Neutrophil (primary cell): Measurements from ENCODE around the gene C10orf105.

Source experiments
- H3K27ac ChIP-seq: fragments of 200-600 bp; sonication (generic); 2 replicates; pipeline ENCODE4 v1.5.1; 2016; ENCODE audit warnings: mild to moderate bottlenecking, moderate library complexity
- H3K27me3 ChIP-seq: fragments of 200-600 bp; sonication (generic); 2 replicates; pipeline ENCODE4 v1.6.0; 2016; ENCODE audit warnings: mild to moderate bottlenecking
- H3K36me3 ChIP-seq: fragments of 200-600 bp; sonication (generic); 2 replicates; pipeline ENCODE4 v1.5.1; 2017
- H3K4me1 ChIP-seq, 2 experiments: fragments of 200-600 bp in 1 of 2; sonication (generic) in 1 of 2; 1 replicate in 1 of 2; 2 replicates in 1 of 2; pipeline versions ENCODE4 v1.5.1 to v1.6.1; 2013 to 2016; ENCODE audit warnings: low read depth in 1 of 2, low read length in 1 of 2, mild to moderate bottlenecking in 1 of 2, moderate library complexity in 1 of 2; ENCODE audit not compliant: control insufficient read depth in 1 of 2, insufficient read depth in 1 of 2
- H3K4me3 ChIP-seq, 2 experiments: fragments of 200-600 bp in 1 of 2; sonication (generic) in 1 of 2; 1 replicate in 1 of 2; 2 replicates in 1 of 2; pipeline ENCODE4 v1.5.1; 2013 to 2016; ENCODE audit warnings: low read depth in 1 of 2, low read length in 1 of 2, mild to moderate bottlenecking in 1 of 2, moderate library complexity in 1 of 2
- H3K9me3 ChIP-seq: fragments of 200-600 bp; sonication (generic); 2 replicates; pipeline ENCODE4 v1.5.1; 2016
- TF ChIP-seq, protein P1 (sequence below): fragments of 200-600 bp; sonication (generic); IDR thresholded peaks from 2 replicates; pipeline ENCODE4 v1.5.1; 2016; ENCODE audit warnings: antibody characterized with exemption

The C10orf105 gene

DNA sequence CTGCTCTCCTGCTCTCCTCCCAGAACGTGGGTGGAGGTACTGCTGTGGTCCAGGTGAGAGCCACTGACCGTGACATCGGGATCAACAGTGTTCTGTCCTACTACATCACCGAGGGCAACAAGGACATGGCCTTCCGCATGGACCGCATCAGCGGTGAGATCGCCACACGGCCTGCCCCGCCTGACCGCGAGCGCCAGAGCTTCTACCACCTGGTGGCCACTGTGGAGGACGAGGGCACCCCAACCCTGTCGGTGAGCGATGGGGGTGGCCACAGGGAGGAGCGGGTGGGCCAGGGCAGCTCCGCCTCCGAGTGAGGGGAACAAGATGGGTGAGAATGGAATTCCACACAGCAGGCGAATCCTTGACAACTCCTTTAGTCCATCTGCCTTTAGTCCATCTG, 22.1 kb upstream of the C10orf105 start:
- Histone ChIP-seq H3K4me1 (peaks cover 100% of the 10 kb centered on the region in 2 experiments), H3K9me3 (no peaks in the 10 kb centered on the region), H3K4me3 (no peak overlapping the region), H3K27ac (peak overlapping the region; percentile 99), H3K27me3 (no peaks in the 10 kb centered on the region), H3K36me3 (peaks cover 20% of the 10 kb centered on the region)
- TF ChIP-seq, protein P1, sequence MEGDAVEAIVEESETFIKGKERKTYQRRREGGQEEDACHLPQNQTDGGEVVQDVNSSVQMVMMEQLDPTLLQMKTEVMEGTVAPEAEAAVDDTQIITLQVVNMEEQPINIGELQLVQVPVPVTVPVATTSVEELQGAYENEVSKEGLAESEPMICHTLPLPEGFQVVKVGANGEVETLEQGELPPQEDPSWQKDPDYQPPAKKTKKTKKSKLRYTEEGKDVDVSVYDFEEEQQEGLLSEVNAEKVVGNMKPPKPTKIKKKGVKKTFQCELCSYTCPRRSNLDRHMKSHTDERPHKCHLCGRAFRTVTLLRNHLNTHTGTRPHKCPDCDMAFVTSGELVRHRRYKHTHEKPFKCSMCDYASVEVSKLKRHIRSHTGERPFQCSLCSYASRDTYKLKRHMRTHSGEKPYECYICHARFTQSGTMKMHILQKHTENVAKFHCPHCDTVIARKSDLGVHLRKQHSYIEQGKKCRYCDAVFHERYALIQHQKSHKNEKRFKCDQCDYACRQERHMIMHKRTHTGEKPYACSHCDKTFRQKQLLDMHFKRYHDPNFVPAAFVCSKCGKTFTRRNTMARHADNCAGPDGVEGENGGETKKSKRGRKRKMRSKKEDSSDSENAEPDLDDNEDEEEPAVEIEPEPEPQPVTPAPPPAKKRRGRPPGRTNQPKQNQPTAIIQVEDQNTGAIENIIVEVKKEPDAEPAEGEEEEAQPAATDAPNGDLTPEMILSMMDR, result no peak

DNA sequence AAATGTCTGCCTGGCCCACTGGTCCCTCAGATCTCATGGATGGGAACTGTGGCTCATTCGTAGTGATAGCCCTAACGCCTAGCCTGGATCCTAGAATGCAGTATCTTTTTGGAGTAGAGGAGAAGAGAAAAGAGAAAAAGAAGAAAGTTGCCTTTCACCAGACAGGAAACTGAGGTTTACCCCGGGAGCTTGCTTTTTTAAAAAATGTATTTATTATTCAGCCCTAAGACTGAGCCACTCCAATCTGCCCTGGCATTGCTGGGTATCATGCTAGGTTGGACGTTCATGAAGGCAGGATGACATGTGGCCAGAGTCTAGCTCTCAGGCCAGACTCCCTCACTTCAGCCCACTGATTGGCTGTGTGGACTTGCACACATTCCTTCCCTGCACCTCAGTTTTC, 21.5 kb upstream of the C10orf105 start:
- no peak overlapping the region for H3K4me3 ChIP-seq
- H3K27me3 ChIP-seq, result no peaks in the 10 kb centered on the region
- TF ChIP-seq, protein P1, result no peak
- peaks cover 100% of the 10 kb centered on the region in 2 experiments for H3K4me1 ChIP-seq
- peaks cover 16% of the 10 kb centered on the region for H3K36me3 ChIP-seq
- no peaks in the 10 kb centered on the region for H3K9me3 ChIP-seq
- peak overlapping the region; percentile 96 for H3K27ac ChIP-seq

DNA sequence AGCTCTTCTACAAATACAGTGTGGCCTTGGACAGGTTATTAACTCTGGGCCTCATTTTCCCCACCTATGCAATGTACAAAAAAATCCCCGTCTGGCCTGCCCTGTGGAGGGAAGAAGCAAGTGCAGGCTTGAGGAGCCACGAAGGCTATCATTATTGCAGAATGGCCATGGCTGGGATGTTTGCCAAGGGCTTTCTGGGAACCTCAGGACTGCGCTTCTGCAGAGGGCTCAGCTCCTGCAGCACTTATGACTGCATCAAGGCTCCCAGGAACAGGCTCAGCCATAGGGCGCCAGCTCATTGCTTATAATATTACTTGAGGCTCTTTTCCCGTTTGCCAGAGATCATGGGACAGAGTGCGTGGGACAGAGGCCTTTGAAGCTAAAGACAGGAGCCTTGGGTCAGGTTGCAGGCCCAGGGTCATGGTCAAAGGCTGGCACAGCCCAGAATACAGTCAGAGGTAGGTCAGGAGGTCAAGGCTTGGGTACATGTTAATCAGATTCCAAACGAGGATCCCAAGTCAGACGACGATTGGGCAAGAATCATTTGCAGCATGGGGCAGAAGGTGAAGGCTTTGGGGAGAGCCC, 20.6 kb upstream of the C10orf105 start:
- peaks cover 100% of the 10 kb centered on the region in 2 experiments for H3K4me1 ChIP-seq
- H3K27me3 ChIP-seq, result no peaks in the 10 kb centered on the region
- no peaks in the 10 kb centered on the region for H3K9me3 ChIP-seq
- TF ChIP-seq, protein P1, result no peak
- peaks cover 12% of the 10 kb centered on the region for H3K36me3 ChIP-seq
- no peak overlapping the region for H3K4me3 ChIP-seq
- H3K27ac ChIP-seq, result peak overlapping the region; percentile 96

DNA sequence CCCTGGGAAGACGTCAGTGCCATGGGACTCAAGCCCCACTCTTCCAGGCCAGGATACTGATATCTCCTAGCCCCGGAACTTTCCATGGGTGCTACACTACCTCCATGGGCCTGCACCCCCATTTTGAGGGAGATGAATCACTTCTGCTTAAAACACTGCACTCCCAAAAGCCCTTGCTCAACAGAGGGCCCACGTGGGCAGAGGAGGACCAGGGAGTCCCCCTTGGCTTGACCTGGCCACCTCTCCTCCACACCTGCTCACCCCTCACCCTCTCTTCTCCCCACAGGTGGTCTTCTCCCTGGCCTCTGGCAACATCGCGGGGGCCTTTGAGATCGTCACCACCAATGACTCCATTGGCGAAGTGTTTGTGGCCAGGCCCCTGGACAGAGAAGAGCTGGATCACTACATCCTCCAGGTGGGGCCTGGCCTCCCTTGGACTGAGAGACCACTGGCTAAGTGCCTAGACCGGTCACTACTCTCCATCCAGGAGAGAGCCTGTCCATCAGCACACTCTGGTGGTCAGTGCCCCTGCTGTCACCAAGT, 19.9 kb upstream of the C10orf105 start:
- TF ChIP-seq, protein P1, result no peak
- peaks cover 100% of the 10 kb centered on the region in 2 experiments for H3K4me1 ChIP-seq
- H3K9me3 ChIP-seq, result no peaks in the 10 kb centered on the region
- H3K4me3 ChIP-seq, result peak overlapping the region in 1 of 2 experiments; percentile 48
- H3K27me3 ChIP-seq, result no peaks in the 10 kb centered on the region
- H3K36me3 ChIP-seq, result peaks cover 12% of the 10 kb centered on the region
- H3K27ac ChIP-seq, result peak overlapping the region; percentile 96

DNA sequence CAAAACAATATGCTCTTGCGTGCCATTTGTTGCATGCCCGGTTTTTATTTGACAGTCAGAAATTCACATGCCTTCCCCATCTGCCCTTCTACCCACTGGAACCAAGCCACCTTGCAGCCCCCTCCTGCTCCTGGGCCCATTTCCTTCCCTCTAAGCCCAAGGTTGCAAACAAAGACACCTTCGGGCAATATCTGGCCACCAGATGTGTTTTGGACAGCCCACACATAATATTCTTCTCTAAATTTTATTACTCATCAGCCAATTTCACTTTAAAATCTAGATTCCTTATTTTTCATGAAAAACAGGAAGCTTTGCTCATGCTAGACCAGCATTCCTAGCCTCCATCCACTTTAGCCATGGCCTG, 18.2 kb upstream of the C10orf105 start:
- H3K27ac ChIP-seq, result peak overlapping the region; percentile 96
- TF ChIP-seq, protein P1, result no peak
- H3K4me3 ChIP-seq, result peak overlapping the region; percentile 9 to 48
- H3K4me1 ChIP-seq, result peaks cover 98 to 100% of the 10 kb centered on the region in 2 experiments
- peaks cover 12% of the 10 kb centered on the region for H3K36me3 ChIP-seq
- H3K27me3 ChIP-seq, result no peaks in the 10 kb centered on the region
- no peaks in the 10 kb centered on the region for H3K9me3 ChIP-seq
